Measurements from ENCODE around the gene SLC25A25. TPM values are rescaled to one million over a fixed set of nuclear protein-coding genes. Genes with fewer than 3 reads are reported as not detected.

SLC25A25 gene
- total and polyA plus RNA-seq, 2 of the 8 experiments (the other 6 are each of a cell fraction or from before 2014, with no cell fraction given), result 6.5 to 18.5 TPM

- TF ChIP-seq RNF2 (IDR thresholded peaks at IDR 0.05; ENCODE audit: borderline replicate concordance, low read depth, low read length, missing control alignments, poor library complexity, severe bottlenecking), result no peak
- no peak for TF ChIP-seq FOSL1 (IDR thresholded peaks at IDR 0.05; ENCODE audit: insufficient read depth, low read depth, low read length)
- no peak for TF ChIP-seq RAD21 (IDR thresholded peaks at IDR 0.05 in 1 of 2, conservative IDR thresholded peaks at IDR 0.05 in 1 of 2; ENCODE audit: low read depth in 2 of 2, low read length in 2 of 2)
- no peak for TF ChIP-seq USF2 (IDR thresholded peaks at IDR 0.05; ENCODE audit: low read length)
- no peak for TF ChIP-seq CHD2 (IDR thresholded peaks at IDR 0.05; ENCODE audit: low read length)
- no peak for TF ChIP-seq ATF2 (IDR thresholded peaks at IDR 0.05; ENCODE audit: low read length)
- TF ChIP-seq CBX5 (IDR thresholded peaks at IDR 0.05; ENCODE audit: low read depth, low read length), result no peak
- no peak for TF ChIP-seq CREB1 (IDR thresholded peaks at IDR 0.05)
- no peak for TF ChIP-seq ASH2L (IDR thresholded peaks at IDR 0.05; ENCODE audit: low read length)
- TF ChIP-seq POLR2A (IDR thresholded peaks at IDR 0.05; ENCODE audit: control extremely low read depth in 1 of 2, low read depth in 2 of 2, low read length in 2 of 2), result peak in 1 of 2 experiments; percentile 38; a peak in 1 of 3 replicates
- peak; percentile 41; the same call in 1 of the 2 replicates for TF ChIP-seq ATF3 (IDR thresholded peaks at IDR 0.05; ENCODE audit: insufficient read depth, low read depth, low read length)
- no peak for TF ChIP-seq JUN (IDR thresholded peaks at IDR 0.05; ENCODE audit: low read depth, low read length)
- no peak for TF ChIP-seq SP2 (IDR thresholded peaks at IDR 0.05; ENCODE audit: low read length)
- TF ChIP-seq RFX5 (IDR thresholded peaks at IDR 0.05; ENCODE audit: borderline replicate concordance, low read depth, low read length), result no peak
- no peak for TF ChIP-seq SUZ12 (IDR thresholded peaks at IDR 0.05; ENCODE audit: low read length)
- TF ChIP-seq JUND (IDR thresholded peaks at IDR 0.05; ENCODE audit: low read length), result no peak
- TF ChIP-seq SIN3A (conservative IDR thresholded peaks at IDR 0.05 in 1 of 2, IDR thresholded peaks at IDR 0.05 in 1 of 2; ENCODE audit: low read depth in 1 of 2, low read length in 2 of 2), result 0 out of 4 replicates have a peak, but pooled peaks of 1 of the 2 experiments have one; percentile 56
- TF ChIP-seq MAFK (IDR thresholded peaks at IDR 0.05; ENCODE audit: low read depth, low read length), result no peak
These were observed 60.2 kb downstream of the SLC25A25 start (continued) for GRCh38 chr9:128127990-128128835.
